HS-5 (cell line): ENCODE results near the gene PRR14.

Experiments
- DNase-seq: peaks from one replicate; pipeline ENCODE4 v3.0.0-alpha.2; 2012; ENCODE audit warnings: low read depth

Gene PRR14

GRCh38 chr16:30659507-30660423, 9.0 kb downstream of the PRR14 start:
- DNase-seq: no peak

DNA sequence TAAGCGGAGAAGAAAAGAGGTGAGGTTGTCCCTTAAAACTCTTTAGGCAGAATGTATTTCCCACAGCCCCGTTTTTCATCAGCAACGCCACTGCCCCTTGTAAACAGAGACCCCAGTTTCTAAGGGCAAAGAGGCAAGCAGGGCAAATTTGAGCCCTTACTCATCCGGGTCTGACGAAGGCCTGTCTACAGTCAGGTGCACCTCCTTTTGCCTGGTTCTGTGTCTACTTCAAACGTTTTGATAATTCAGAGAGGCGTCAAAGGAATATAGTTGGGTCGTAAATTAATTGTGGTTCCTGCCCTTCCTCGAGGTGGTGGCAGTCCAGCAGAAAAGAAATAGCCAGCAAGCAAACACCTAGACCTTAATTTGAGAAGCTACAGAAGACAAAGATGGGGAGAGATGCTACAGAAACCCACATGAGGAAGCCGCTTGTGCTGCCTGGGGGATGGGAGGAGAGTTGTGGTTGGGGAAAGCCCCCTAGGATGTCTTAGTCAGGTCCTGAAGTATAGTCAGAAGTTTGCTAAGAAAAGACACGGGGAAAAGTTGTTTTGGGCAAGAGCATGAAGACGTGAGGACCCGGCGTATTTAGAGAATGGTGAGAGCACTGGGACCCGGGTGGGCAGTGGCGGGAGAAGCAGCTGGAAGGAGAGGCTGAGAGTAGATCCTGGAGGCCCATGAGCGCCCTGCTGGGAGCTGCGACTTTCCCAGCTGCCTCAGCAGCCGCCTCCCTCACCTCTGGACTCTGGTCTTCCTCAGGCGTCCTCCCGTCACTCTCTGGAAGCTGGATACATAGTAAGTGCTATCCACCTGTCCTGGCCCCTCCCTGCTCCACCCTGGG, 9.9 kb downstream of the PRR14 start:
- no peak for DNase-seq

GRCh38 chr16:30662449-30662848, 11.7 kb downstream of the PRR14 start:
- DNase-seq: no peak

DNA sequence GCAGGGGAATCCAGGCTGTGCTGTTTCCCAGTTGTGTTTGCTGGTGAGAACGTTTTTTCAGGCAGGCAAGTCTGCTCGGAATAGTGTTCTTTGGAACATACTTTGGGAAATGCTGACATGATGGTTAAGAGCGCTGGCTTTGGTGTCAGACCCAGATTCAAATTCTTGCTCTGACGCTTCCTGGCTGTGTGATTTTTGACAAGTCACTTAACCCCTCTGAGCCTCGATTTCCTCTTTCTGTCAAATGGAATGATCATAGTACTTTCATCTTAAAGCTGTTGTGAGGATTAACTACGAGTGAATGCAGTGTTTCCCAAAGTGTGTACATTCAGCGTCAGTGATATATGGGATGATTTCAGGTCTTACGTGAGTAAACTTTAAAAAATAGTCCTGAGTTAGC, 12.3 kb downstream of the PRR14 start:
- no peak for DNase-seq

GRCh38 chr16:30663820-30664219, 13.1 kb downstream of the PRR14 start:
- DNase-seq: no peak

GRCh38 chr16:30664616-30665109, 13.9 kb downstream of the PRR14 start:
- DNase-seq: no peak

- DNase-seq: no peak
Observed at GRCh38 chr16:30665155-30665829, 14.5 kb downstream of the PRR14 start.

- DNase-seq: no peak
Observed at GRCh38 chr16:30665830-30666190, 15.1 kb downstream of the PRR14 start.

GRCh38 chr16:30666681-30667080, 15.9 kb downstream of the PRR14 start:
- DNase-seq: no peak

DNA sequence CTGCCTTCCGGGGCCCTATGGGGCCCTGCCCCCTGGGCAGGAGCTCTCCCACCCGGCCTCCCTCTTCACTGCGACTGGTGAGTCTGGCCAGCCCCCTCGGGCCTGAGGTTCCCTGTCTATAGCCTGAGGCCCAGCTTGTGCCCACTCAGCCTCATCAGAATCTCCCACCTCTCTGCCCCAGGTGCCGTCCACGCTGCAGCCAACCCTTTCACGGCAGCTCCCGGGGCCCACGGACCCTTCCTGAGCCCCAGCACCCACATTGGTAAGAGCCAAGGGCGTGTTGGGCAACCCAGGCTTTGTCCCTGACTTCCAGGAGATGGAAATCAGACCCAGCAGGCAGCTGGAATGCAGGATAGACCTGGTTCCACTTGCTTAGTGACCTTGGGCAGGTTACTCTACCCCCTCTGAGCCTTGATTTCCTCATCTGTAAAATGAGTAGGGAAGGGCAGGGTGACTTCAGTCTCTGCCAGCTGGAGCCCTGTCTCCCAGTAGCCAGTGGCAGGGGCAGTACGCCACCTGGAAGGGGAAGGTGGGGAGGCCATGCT, 16.7 kb downstream of the PRR14 start:
- DNase-seq: no peak

DNA sequence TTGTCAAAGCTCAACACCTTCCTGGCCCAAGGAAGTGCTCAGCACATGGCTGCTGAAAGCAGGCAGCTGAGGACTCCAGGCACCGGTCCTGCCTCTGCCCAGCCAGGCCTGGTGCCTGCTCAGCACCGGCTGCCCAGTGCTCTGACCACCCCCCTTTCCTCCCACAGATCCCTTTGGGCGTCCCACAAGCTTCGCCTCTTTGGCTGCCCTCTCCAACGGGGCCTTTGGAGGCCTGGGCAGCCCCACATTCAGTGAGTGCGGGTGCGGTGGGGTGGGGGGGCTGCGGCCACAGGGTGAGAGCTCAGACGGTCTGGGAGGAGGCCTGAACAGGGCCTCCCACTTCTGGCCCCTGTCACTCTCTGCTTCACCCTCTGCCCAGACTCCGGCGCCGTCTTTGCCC, 17.6 kb downstream of the PRR14 start:
- no peak for DNase-seq

- no peak for DNase-seq
Observed at GRCh38 chr16:30669026-30669902, 18.5 kb downstream of the PRR14 start.

DNA sequence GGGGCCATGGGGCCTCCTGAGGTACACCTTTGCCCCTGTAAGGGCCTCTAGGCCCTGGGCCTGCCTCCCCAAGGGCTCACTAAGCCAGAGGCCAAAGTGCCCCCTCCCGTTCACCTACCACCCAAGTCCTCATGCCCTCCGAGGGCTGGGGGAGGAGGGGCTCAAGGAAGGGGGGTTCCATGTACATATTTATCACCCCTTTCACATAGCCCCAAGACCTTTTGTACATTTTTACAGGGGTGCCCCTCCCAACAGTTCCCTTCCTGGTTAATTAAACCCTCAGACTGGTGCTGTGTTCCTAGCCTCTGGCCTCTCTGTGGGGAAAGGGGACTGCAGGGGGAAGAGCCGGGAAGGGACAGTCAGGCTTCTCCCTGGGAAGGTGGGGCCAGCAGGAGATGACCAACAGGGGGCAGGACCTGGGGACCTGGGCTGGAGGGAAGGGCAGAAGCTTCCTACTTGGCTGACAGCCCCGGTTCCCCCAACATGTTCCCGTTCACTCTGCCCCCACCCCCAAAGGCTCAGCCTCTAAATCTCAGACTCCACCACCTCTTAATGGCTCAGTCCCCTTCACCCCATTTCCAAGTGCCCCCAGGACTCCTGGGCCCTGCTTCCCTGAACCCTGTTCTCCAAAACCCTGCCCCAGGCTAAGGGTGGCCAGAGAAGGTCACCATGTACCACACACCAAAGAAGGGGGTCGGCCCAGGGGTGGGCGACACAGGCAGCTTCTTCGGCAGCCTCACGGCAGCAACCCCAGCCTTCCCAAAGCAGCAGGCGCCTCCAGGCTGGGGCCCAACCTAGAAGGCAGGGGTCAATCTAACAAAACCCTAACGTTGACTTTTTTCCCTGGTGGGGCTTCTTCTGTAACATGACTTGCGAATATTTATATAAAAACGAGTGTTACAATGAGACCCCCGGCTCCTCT, 19.4 kb downstream of the PRR14 start:
- no peak for DNase-seq

DNA sequence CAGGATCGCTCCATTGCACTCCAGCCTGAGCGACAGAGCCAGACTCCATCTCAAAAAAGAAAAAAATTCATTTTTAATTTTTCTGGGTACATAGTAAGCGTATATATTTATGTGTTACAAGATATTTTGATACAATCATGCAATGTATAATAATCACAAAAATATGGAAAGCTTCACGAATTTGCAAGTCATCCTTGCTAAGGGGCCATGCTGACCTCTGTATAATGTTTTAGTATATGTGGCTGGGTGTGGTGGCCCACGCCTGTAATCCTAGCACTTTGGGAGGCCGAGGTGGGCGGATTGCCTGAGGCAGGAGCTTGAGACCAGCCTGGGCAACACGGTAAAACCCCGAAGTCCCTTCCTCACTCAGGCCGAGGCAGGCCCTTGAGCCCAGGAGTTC, 24.4 kb downstream of the PRR14 start:
- DNase-seq: no peak

DNA sequence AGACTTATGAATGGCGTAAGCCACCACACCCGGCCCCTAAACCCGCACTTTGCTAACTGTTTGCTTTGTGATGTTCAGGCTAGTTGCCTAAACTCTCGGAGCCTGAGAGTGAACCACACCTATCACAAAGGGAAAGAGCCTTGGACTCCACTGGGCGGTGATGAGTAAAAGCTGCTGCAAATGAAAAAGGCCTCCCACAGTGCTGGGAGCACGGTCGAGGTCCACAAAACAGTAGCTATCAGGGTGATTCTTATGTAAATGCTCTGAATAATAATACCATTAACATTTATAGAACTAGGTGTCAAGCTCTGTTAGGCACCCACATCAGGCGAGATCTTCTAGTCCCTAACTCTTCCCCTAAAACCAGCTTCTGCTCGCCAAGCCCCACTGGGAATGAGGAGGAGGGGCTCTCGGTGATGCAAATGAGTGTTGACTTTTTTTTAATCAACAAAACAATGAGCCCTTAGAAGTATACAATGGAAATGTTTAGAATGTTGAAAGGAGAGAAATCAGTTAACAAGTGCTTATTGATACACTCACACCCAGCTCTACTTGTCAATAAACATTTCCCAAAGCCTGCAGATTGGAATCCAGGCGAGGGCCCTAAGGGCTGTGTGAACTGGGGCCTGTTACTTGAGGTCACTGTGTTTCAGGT, 27.3 kb downstream of the PRR14 start:
- DNase-seq: no peak

DNA sequence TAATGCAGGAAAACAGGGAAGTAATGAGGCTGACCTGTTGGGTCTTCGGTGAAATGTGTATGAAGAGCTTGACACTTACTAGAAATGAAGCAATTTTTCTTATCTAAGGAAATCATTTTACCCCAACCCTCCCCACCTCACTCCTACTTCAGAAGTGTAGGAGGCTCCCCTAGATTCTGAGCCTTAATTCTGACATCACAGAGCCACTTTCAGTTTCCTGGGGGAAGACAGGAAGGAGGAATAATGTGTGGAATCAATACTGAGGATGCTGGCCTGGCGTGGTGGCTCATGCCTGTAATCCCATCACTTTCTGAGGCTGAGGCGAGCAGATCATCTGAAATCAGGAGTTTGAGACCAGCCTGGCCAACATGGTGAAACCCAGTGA, 27.8 kb downstream of the PRR14 start:
- no peak for DNase-seq

DNA sequence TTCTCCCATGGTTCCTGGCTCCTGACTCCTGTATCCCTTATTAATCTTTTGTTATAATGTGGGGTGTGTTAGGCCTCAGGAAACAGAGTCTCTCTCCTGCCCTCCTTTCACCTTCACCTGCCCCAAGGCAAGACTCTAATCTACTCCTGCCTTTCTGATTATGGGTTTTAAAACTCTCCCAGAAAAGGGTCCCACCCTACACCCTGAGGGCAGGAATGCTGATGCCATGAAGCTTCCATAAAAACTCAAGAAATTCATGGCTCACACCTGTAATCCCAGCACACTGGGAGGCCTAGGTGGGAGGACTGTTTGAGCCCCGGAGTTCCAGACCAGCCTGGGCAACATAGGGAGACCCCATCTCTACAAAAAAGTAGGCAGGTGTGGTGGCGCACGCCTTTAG, 29.6 kb downstream of the PRR14 start:
- DNase-seq: no peak

DNA sequence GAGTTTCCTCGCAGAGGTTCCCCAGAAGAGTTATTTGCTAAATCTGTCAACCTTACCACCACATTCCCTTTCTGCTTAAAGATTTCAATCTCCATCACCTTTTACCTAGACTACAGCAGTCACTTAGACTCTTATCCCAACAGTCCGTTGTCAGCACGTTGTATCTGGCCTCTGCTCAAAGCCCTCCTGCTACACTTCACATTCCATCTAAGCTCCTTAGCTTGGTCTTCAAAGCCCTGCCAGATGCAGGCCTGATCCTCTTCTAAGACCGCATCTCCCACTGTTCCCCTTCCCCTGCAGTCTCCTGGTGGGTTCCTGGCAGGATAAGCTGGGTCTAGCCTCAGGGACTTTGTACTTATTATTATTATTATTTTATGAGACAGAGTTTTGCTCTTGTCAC, 37.9 kb downstream of the PRR14 start:
- DNase-seq: no peak

DNA sequence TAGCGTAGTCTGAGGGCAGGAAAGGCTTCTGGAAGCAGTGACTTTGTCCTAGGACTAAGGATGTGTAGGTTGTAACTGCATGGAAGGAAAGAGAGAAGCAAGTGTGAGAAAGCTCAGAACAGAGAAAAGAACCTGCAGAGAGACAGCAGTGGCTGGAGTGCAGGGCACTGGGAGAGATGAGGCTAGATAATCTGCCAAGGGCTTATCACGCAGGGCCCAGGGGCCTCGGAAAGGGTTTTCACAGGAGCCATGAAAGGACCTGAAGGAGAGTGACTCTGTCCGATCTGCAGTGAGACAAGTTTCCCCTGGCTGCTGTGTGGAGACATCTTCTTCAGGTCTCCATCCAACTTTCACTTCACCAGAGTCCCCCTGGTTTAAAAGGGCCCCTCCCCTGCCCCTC, 41.1 kb downstream of the PRR14 start:
- DNase-seq: no peak
